Naive thymus-derived CD4-positive, alpha-beta T cell (primary cell): ENCODE results near the gene CORO2A. TPM values are rescaled to one million over a fixed set of nuclear protein-coding genes. Genes with fewer than 3 reads are reported as not detected.

Experiments
- ATAC-seq: fragments of 150-1000 bp; cut with Tn5 transposase; 2 replicates; pipeline ENCODE4 v1.10.0; 2021; ENCODE audit warnings: mild to moderate bottlenecking, moderate library complexity
- CTCF ChIA-PET: fragments of 350-600 bp; sonication (Branson Sonifier 250); formaldehyde crosslinking; loops from one replicate; lab custom pipeline; 2021; ENCODE audit warnings: antibody characterized with exemption; lab: Charles Lee
- POLR2A ChIA-PET: fragments of 350-600 bp; sonication (Branson Sonifier 250); formaldehyde crosslinking; loops from one replicate; lab custom pipeline; 2021; ENCODE audit warnings: antibody characterized with exemption, inconsistent platforms; lab: Charles Lee
- DNase-seq, 9 donors: peaks; one replicate each; pipeline versions ENCODE4 v3.0.0 to v3.0.0-alpha.2; 2020 to 2022; ENCODE audit warnings: mixed read lengths in 1 of 9
- H3K27ac ChIP-seq: one replicate; pipeline ENCODE4 v1.7.0; 2013; ENCODE audit warnings: mild to moderate bottlenecking, low read depth, low read length, moderate library complexity
- H3K27me3 ChIP-seq, 2 donors: one replicate each; pipeline ENCODE4 v1.7.0; 2013; ENCODE audit warnings: low read length in 2 of 2, mild to moderate bottlenecking in 2 of 2, moderate library complexity in 2 of 2; ENCODE audit not compliant: control insufficient read depth in 2 of 2, insufficient read depth in 2 of 2
- H3K36me3 ChIP-seq, 3 experiments: 1 replicate in 2 of 3; 2 replicates in 1 of 3; pipeline ENCODE4 v1.7.0; 2013; ENCODE audit warnings: low read length in 3 of 3, mild to moderate bottlenecking in 3 of 3, moderate library complexity in 1 of 3; ENCODE audit not compliant: insufficient read depth in 3 of 3, control insufficient read depth in 2 of 3
- H3K4me1 ChIP-seq, 2 donors: one replicate each; pipeline ENCODE4 v1.7.0; 2013; ENCODE audit warnings: low read length in 2 of 2, mild to moderate bottlenecking in 2 of 2, moderate library complexity in 1 of 2; ENCODE audit not compliant: control insufficient read depth in 2 of 2, insufficient read depth in 2 of 2
- H3K4me3 ChIP-seq: 2 replicates; pipeline ENCODE4 v1.7.0; 2013; ENCODE audit warnings: mild to moderate bottlenecking, low read length
- H3K9me3 ChIP-seq, 3 experiments: 1 replicate in 2 of 3; 2 replicates in 1 of 3; pipeline ENCODE4 v1.7.0; 2013; ENCODE audit warnings: low read length in 3 of 3; ENCODE audit not compliant: control insufficient read depth in 2 of 3
- H3K27ac Mint-ChIP-seq, 9 donors: one replicate each; pipeline ENCODE4 v1.8.0; 2020 to 2022; ENCODE audit warnings: mixed read lengths in 9 of 9, mild to moderate bottlenecking in 8 of 9, moderate library complexity in 5 of 9, inconsistent platforms in 2 of 9
- H3K27me3 Mint-ChIP-seq, 5 donors: one replicate each; pipeline ENCODE4 v1.8.0; 2021 to 2022; ENCODE audit warnings: mixed read lengths in 5 of 5, mild to moderate bottlenecking in 1 of 5
- H3K36me3 Mint-ChIP-seq, 5 donors: one replicate each; pipeline ENCODE4 v1.8.0; 2020 to 2022; ENCODE audit warnings: mixed read lengths in 5 of 5, mild to moderate bottlenecking in 3 of 5, inconsistent platforms in 1 of 5
- H3K4me1 Mint-ChIP-seq, 7 donors: one replicate each; pipeline ENCODE4 v1.8.0; 2020 to 2022; ENCODE audit warnings: mixed read lengths in 7 of 7, mild to moderate bottlenecking in 3 of 7, inconsistent platforms in 1 of 7
- H3K4me3 Mint-ChIP-seq, 10 donors: one replicate each; pipeline ENCODE4 v1.8.0; 2020 to 2022; ENCODE audit warnings: mild to moderate bottlenecking in 10 of 10, mixed read lengths in 10 of 10, moderate library complexity in 6 of 10, inconsistent platforms in 2 of 10
- H3K9me3 Mint-ChIP-seq, 11 donors: one replicate each; pipeline ENCODE4 v1.8.0; 2020 to 2022; ENCODE audit warnings: mixed read lengths in 11 of 11, mild to moderate bottlenecking in 4 of 11, inconsistent platforms in 1 of 11, moderate library complexity in 1 of 11
- intact Hi-C, 2 donors: fragments of 100-400 bp; cut with micrococcal nuclease; formaldehyde crosslinking; loops; one replicate each; pipeline ENCODE4 v1.15.1; 2023
- polyA plus RNA-seq, 2 donors: library from polyadenylated mRNA; unstranded; fragments of 300-500 nt; fragmentation: Illumina TruSeq; gene quantifications; one replicate each; pipeline ENCODE4 v1.2.3, GENCODE V29; 2021
- total RNA-seq, 6 experiments: library from RNA in 5 of 6; stranded (reverse) in 5 of 6; gene quantifications; 1 replicate in 5 of 6; 2 replicates in 1 of 6; pipeline ENCODE4 v1.2.3 and lab custom pipeline; 2021 to 2026

CORO2A gene
- total and polyA plus RNA-seq, 7 experiments from 2014 or later: 3.0 to 9.7 (median 7.7) TPM

GRCh38 chr9:98083566-98084183, 108.8 kb downstream of the CORO2A start:
- Histone ChIP-seq H3K27me3 (no peaks in the 10 kb centered on the region), H3K4me3 (no peak overlapping the region), H3K9me3 (no peaks in the 10 kb centered on the region), H3K36me3 (peaks cover 13 to 78% (median 30%) of the 10 kb centered on the region in 3 experiments), H3K27ac (peak overlapping the region; percentile 49), H3K4me1 (peaks cover 0 to 22% of the 10 kb centered on the region in 2 donors)
- Mint-ChIP-seq H3K36me3 (peaks cover 18 to 54% (median 30%) of the 10 kb centered on the region in 5 donors), H3K27me3 (no peaks in the 10 kb centered on the region), H3K4me1 (peaks cover 8 to 57% (median 47%) of the 10 kb centered on the region in 7 donors), H3K9me3 (peaks cover 0 to 1% (median 0%) of the 10 kb centered on the region in 11 donors), H3K4me3 (no peak overlapping the region), H3K27ac (peak overlapping the region; percentile 3 to 92 (median 67))
- DNase-seq (no peak), ATAC-seq (no peak)
- intact Hi-C loops: no loop called here
- ChIA-PET CTCF (interaction anchor here (0.6 to 1.9 kb wide), 2 partner anchors 17 to 188 kb away, joined by 3 to 5 read pairs; no protein-coding TSS in a partner anchor), POLR2A (interaction anchor here (1.6 to 3.1 kb wide), 3 partner anchors 8 to 18 kb away, joined by 3 to 11 read pairs (median 9); no protein-coding TSS in a partner anchor)

- peak overlapping the region; percentile 8 to 92 (median 68) for H3K27ac Mint-ChIP-seq
- Histone ChIP-seq H3K27ac (peak overlapping the region; percentile 49), H3K9me3 (no peaks in the 10 kb centered on the region), H3K27me3 (no peaks in the 10 kb centered on the region), H3K36me3 (peaks cover 14 to 80% (median 30%) of the 10 kb centered on the region in 3 experiments), H3K4me1 (peaks cover 0 to 22% of the 10 kb centered on the region in 2 donors), H3K4me3 (no peak overlapping the region)
- H3K36me3 Mint-ChIP-seq: peaks cover 18 to 52% (median 30%) of the 10 kb centered on the region in 5 donors
- CTCF ChIA-PET: interaction anchor here (0.6 to 1.9 kb wide), 3 partner anchors 18 to 187 kb away, joined by 3 to 5 read pairs (median 4); no protein-coding TSS in a partner anchor
- no peaks in the 10 kb centered on the region for H3K27me3 Mint-ChIP-seq
- H3K4me3 Mint-ChIP-seq: no peak overlapping the region
- peaks cover 8 to 59% (median 47%) of the 10 kb centered on the region in 7 donors for H3K4me1 Mint-ChIP-seq
- DNase-seq: no peak
- no peak for ATAC-seq
- H3K9me3 Mint-ChIP-seq: peaks cover 0 to 1% (median 0%) of the 10 kb centered on the region in 11 donors
- POLR2A ChIA-PET: interaction anchor here (1.6 to 3.1 kb wide), 3 partner anchors 8 to 19 kb away, joined by 3 to 11 read pairs (median 9); no protein-coding TSS in a partner anchor
- intact Hi-C loops: no loop called here
Measured at GRCh38 chr9:98083061-98083501, 109.4 kb downstream of the CORO2A start.

- H3K27ac Mint-ChIP-seq: peak overlapping the region; percentile 8 to 91 (median 72)
- H3K9me3 Mint-ChIP-seq: peaks cover 0 to 1% (median 0%) of the 10 kb centered on the region in 11 donors
- Histone ChIP-seq H3K36me3 (peaks cover 20 to 78% (median 24%) of the 10 kb centered on the region in 3 experiments), H3K4me3 (no peak overlapping the region), H3K9me3 (no peaks in the 10 kb centered on the region), H3K27ac (peak overlapping the region; percentile 49), H3K27me3 (no peaks in the 10 kb centered on the region), H3K4me1 (peaks cover 1 to 23% of the 10 kb centered on the region in 2 donors)
- peak in 1 of 9 donors; percentile 28 for DNase-seq
- ChIA-PET CTCF (interaction anchor here (0.7 to 1.2 kb wide), 3 partner anchors 23 to 148 kb away, joined by 3 to 4 read pairs (median 3); no protein-coding TSS in a partner anchor), POLR2A (interaction anchor here (0.6 to 4.2 kb wide), 5 partner anchors 10 to 25 kb away, joined by 3 to 19 read pairs (median 4); partner anchors contain the start of gene NANS)
- intact Hi-C loops: no loop called here
- H3K4me3 Mint-ChIP-seq: no peak overlapping the region
- peaks cover 13 to 53% (median 32%) of the 10 kb centered on the region in 5 donors for H3K36me3 Mint-ChIP-seq
- no peaks in the 10 kb centered on the region for H3K27me3 Mint-ChIP-seq
- H3K4me1 Mint-ChIP-seq: peaks cover 9 to 64% (median 48%) of the 10 kb centered on the region in 7 donors
- no peak for ATAC-seq
Measured at GRCh38 chr9:98081477-98082219, 110.8 kb downstream of the CORO2A start.

GRCh38 chr9:98080780-98081179, 111.7 kb downstream of the CORO2A start:
- DNase-seq (no peak), ATAC-seq (no peak)
- Histone ChIP-seq H3K27ac (peak overlapping the region; percentile 27), H3K36me3 (peaks cover 16 to 69% (median 16%) of the 10 kb centered on the region in 3 experiments), H3K4me1 (peaks cover 9 to 31% of the 10 kb centered on the region in 2 donors), H3K9me3 (no peaks in the 10 kb centered on the region), H3K4me3 (no peak overlapping the region), H3K27me3 (no peaks in the 10 kb centered on the region)
- Mint-ChIP-seq H3K27ac (peak overlapping the region in 8 of 9 donors; percentile 41 to 89 (median 64)), H3K4me3 (no peak overlapping the region), H3K9me3 (peaks cover 0 to 1% (median 0%) of the 10 kb centered on the region in 11 donors), H3K4me1 (peaks cover 8 to 63% (median 50%) of the 10 kb centered on the region in 7 donors), H3K27me3 (no peaks in the 10 kb centered on the region), H3K36me3 (peaks cover 9 to 48% (median 28%) of the 10 kb centered on the region in 5 donors)
- intact Hi-C loops: no loop called here
- POLR2A ChIA-PET: interaction anchor here (1.0 to 4.2 kb wide), 5 partner anchors 9 to 24 kb away, joined by 4 to 19 read pairs (median 5); partner anchors contain the start of gene NANS
- CTCF ChIA-PET: interaction anchor here (0.6 to 1.4 kb wide), 3 partner anchors 38 to 163 kb away, joined by 3 to 5 read pairs (median 4); partner anchors contain the start of gene TRIM14

GRCh38 chr9:98080326-98080725, 112.1 kb downstream of the CORO2A start:
- H3K27me3 Mint-ChIP-seq: no peaks in the 10 kb centered on the region
- H3K36me3 ChIP-seq: peaks cover 16 to 65% (median 16%) of the 10 kb centered on the region in 3 experiments
- H3K9me3 Mint-ChIP-seq: peaks cover 0 to 1% (median 0%) of the 10 kb centered on the region in 11 donors
- peaks cover 7 to 64% (median 55%) of the 10 kb centered on the region in 7 donors for H3K4me1 Mint-ChIP-seq
- intact Hi-C loops: no loop called here
- H3K27ac Mint-ChIP-seq: peak overlapping the region in 6 of 9 donors; percentile 41 to 89 (median 52)
- CTCF ChIA-PET: interaction anchor here (0.6 to 1.4 kb wide), 3 partner anchors 39 to 163 kb away, joined by 3 to 5 read pairs (median 4); partner anchors contain the start of gene TRIM14
- H3K9me3 ChIP-seq: no peaks in the 10 kb centered on the region
- DNase-seq: no peak
- no peak overlapping the region for H3K4me3 Mint-ChIP-seq
- peaks cover 14 to 36% of the 10 kb centered on the region in 2 donors for H3K4me1 ChIP-seq
- no peaks in the 10 kb centered on the region for H3K27me3 ChIP-seq
- ATAC-seq: no peak
- POLR2A ChIA-PET: interaction anchor here (1.0 to 4.2 kb wide), 5 partner anchors 10 to 23 kb away, joined by 4 to 19 read pairs (median 5); partner anchors contain the start of gene NANS
- H3K27ac ChIP-seq: peak overlapping the region; percentile 27
- H3K36me3 Mint-ChIP-seq: peaks cover 9 to 48% (median 23%) of the 10 kb centered on the region in 5 donors
- no peak overlapping the region for H3K4me3 ChIP-seq
